ENCODE results near the gene DSCAML1. TPM values are rescaled to one million over a fixed set of nuclear protein-coding genes. Genes with fewer than 3 reads are reported as not detected.

Gene DSCAML1
- polyA plus RNA-seq, 2 donors = 0.04 TPM

GRCh38 chr11:117837791-117838190, 40.8 kb upstream of the DSCAML1 start:
- H3K4me3 ChIP-seq (ENCODE audit: low read depth in 1 of 2, low read length in 2 of 2) = no peak overlapping the region
- H3K27ac ChIP-seq (ENCODE audit: low read depth in 2 of 2, low read length in 1 of 2) = no peak overlapping the region
- no peaks in the 10 kb centered on the region for H3K27me3 ChIP-seq (ENCODE audit: control insufficient read depth in 1 of 2, insufficient read depth in 2 of 2, low read length in 2 of 2)
- peaks cover 0 to 5% of the 10 kb centered on the region in 2 donors for H3K4me1 ChIP-seq (ENCODE audit: control insufficient read depth in 2 of 2, insufficient read depth in 2 of 2, low read length in 1 of 2)
- no peaks in the 10 kb centered on the region for H3K36me3 ChIP-seq (ENCODE audit: control insufficient read depth in 2 of 2, insufficient read depth in 2 of 2, low read length in 1 of 2)
- no peaks in the 10 kb centered on the region for H3K9me3 ChIP-seq (ENCODE audit: control insufficient read depth in 2 of 2, insufficient read depth in 1 of 2, low read depth in 1 of 2, low read length in 1 of 2)
- WGBS, 2 donors = 70 to 72% methylated on average over 8 of the region's 8 CpGs

GRCh38 chr11:117837070-117837776, 40.2 kb upstream of the DSCAML1 start:
- Histone ChIP-seq H3K27ac (ENCODE audit: low read depth in 2 of 2, low read length in 1 of 2) (no peak overlapping the region), H3K4me1 (ENCODE audit: control insufficient read depth in 2 of 2, insufficient read depth in 2 of 2, low read length in 1 of 2) (peaks cover 0 to 5% of the 10 kb centered on the region in 2 donors), H3K36me3 (ENCODE audit: control insufficient read depth in 2 of 2, insufficient read depth in 2 of 2, low read length in 1 of 2) (no peaks in the 10 kb centered on the region), H3K27me3 (ENCODE audit: control insufficient read depth in 1 of 2, insufficient read depth in 2 of 2, low read length in 2 of 2) (no peaks in the 10 kb centered on the region), H3K4me3 (ENCODE audit: low read depth in 1 of 2, low read length in 2 of 2) (no peak overlapping the region), H3K9me3 (ENCODE audit: control insufficient read depth in 2 of 2, insufficient read depth in 1 of 2, low read depth in 1 of 2, low read length in 1 of 2) (no peaks in the 10 kb centered on the region)
- 67 to 72% methylated on average over 18 of the region's 18 CpGs for WGBS, 2 donors

GRCh38 chr11:117836077-117836960, 39.3 kb upstream of the DSCAML1 start:
- H3K4me1 ChIP-seq (ENCODE audit: control insufficient read depth in 2 of 2, insufficient read depth in 2 of 2, low read length in 1 of 2) = peaks cover 0 to 5% of the 10 kb centered on the region in 2 donors
- WGBS, 2 donors = 85 to 88% methylated on average over 13 to 14 of the region's 14 CpGs
- no peak overlapping the region for H3K27ac ChIP-seq (ENCODE audit: low read depth in 2 of 2, low read length in 1 of 2)
- no peaks in the 10 kb centered on the region for H3K36me3 ChIP-seq (ENCODE audit: control insufficient read depth in 2 of 2, insufficient read depth in 2 of 2, low read length in 1 of 2)
- no peaks in the 10 kb centered on the region for H3K9me3 ChIP-seq (ENCODE audit: control insufficient read depth in 2 of 2, insufficient read depth in 1 of 2, low read depth in 1 of 2, low read length in 1 of 2)
- no peaks in the 10 kb centered on the region for H3K27me3 ChIP-seq (ENCODE audit: control insufficient read depth in 1 of 2, insufficient read depth in 2 of 2, low read length in 2 of 2)
- no peak overlapping the region for H3K4me3 ChIP-seq (ENCODE audit: low read depth in 1 of 2, low read length in 2 of 2)

DNA sequence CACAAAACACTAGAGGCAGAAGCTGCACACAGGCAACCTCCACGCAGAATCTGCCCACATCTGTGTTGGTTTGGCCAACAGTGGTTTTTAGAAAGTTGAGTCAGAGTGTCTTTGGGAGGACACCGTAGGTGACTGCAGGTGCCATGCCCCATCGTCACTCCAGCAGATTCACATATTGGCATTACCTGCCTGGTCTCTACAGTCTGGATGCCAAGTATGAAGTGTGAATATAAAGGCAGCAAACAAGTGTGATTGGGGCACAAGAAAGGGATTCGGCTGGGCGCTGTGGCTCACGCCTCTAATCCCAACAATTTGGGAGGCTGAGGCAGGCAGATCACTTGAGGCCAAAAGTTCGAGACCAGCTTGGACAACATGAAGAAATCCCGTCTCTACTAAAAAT, 38.6 kb upstream of the DSCAML1 start:
- Histone ChIP-seq H3K4me1 (ENCODE audit: control insufficient read depth in 2 of 2, insufficient read depth in 2 of 2, low read length in 1 of 2) (peaks cover 0 to 5% of the 10 kb centered on the region in 2 donors), H3K36me3 (ENCODE audit: control insufficient read depth in 2 of 2, insufficient read depth in 2 of 2, low read length in 1 of 2) (no peaks in the 10 kb centered on the region), H3K4me3 (ENCODE audit: low read depth in 1 of 2, low read length in 2 of 2) (no peak overlapping the region), H3K27ac (ENCODE audit: low read depth in 2 of 2, low read length in 1 of 2) (no peak overlapping the region), H3K27me3 (ENCODE audit: control insufficient read depth in 1 of 2, insufficient read depth in 2 of 2, low read length in 2 of 2) (no peaks in the 10 kb centered on the region), H3K9me3 (ENCODE audit: control insufficient read depth in 2 of 2, insufficient read depth in 1 of 2, low read depth in 1 of 2, low read length in 1 of 2) (no peaks in the 10 kb centered on the region)
- WGBS, 2 donors = 94 to 95% methylated on average over 8 of the region's 8 CpGs

- no peaks in the 10 kb centered on the region for H3K36me3 ChIP-seq (ENCODE audit: control insufficient read depth in 2 of 2, insufficient read depth in 2 of 2, low read length in 1 of 2)
- no peak overlapping the region for H3K4me3 ChIP-seq (ENCODE audit: low read depth in 1 of 2, low read length in 2 of 2)
- 90 to 93% methylated on average over 17 of the region's 17 CpGs for WGBS, 2 donors
- H3K27me3 ChIP-seq (ENCODE audit: control insufficient read depth in 1 of 2, insufficient read depth in 2 of 2, low read length in 2 of 2) = no peaks in the 10 kb centered on the region
- peaks cover 0 to 7% of the 10 kb centered on the region in 2 donors for H3K4me1 ChIP-seq (ENCODE audit: control insufficient read depth in 2 of 2, insufficient read depth in 2 of 2, low read length in 1 of 2)
- H3K9me3 ChIP-seq (ENCODE audit: control insufficient read depth in 2 of 2, insufficient read depth in 1 of 2, low read depth in 1 of 2, low read length in 1 of 2) = no peaks in the 10 kb centered on the region
- H3K27ac ChIP-seq (ENCODE audit: low read depth in 2 of 2, low read length in 1 of 2) = no peak overlapping the region
Measured at GRCh38 chr11:117834838-117835443, 37.9 kb upstream of the DSCAML1 start.

DNA sequence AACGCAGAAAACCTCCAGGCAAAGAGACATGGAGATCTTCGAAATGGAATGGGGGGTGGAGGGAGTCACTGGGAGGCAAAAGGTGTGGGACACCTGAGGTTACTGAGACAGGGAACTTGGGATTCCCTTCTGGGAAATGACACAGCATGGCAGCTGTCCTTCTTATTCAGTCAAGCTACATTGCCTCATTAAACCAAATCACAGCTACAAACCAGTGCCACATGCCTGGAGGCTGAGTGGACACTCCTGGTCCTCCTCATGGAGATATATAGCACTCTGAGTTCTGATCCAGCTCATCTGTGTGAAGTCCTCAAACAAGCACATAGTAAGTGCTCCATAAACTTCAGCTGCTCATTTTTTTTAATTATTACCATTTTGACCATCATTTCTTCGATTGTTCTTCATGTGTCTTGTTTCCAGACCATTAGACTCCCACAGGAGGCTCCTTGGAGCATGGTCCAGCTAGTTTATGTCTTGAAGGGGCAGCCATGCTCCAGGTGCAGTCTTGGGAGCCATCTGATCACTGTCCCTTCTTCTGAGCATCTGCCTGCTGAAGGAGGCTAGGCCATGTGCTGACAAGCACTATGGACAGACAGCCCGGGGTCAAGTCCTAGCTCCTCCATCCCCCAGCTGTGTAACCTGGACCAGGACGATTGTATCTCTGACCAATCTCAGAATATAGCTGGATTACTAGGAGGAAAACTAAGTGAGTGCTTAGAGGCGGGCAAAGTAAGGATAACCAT, 37.2 kb upstream of the DSCAML1 start:
- peaks cover 0 to 8% of the 10 kb centered on the region in 2 donors for H3K4me1 ChIP-seq (ENCODE audit: control insufficient read depth in 2 of 2, insufficient read depth in 2 of 2, low read length in 1 of 2)
- 85 to 89% methylated on average over 6 of the region's 6 CpGs for WGBS, 2 donors

DNA sequence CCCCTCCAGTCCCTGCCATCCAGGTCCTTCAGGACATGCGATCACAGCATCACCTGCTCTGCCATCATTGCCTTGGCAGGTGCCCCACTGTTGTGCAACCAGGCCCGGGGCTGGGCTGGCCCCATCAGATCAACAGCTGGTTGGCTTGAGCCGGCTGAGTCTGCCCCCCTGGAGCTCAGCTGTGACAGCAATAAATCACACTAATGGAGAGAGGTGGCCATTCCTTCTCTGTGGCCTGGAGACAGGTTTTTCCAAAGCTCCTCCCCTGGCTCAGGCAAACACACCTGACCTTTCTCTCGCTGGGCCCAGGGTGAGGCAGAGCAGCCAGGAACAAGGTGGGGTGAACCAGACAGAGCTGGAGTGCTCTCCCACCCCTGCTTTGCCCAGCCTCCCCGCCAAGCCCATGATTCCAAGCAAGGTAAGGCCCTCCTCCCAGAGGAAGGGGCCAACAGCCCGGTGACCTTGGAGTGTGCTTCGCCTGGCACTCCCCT, 36.4 kb upstream of the DSCAML1 start:
- Histone ChIP-seq H3K9me3 (ENCODE audit: control insufficient read depth in 2 of 2, insufficient read depth in 1 of 2, low read depth in 1 of 2, low read length in 1 of 2) (no peaks in the 10 kb centered on the region), H3K4me1 (ENCODE audit: control insufficient read depth in 2 of 2, insufficient read depth in 2 of 2, low read length in 1 of 2) (peaks cover 0 to 13% of the 10 kb centered on the region in 2 donors), H3K27ac (ENCODE audit: low read depth in 2 of 2, low read length in 1 of 2) (no peak overlapping the region), H3K27me3 (ENCODE audit: control insufficient read depth in 1 of 2, insufficient read depth in 2 of 2, low read length in 2 of 2) (no peaks in the 10 kb centered on the region), H3K36me3 (ENCODE audit: control insufficient read depth in 2 of 2, insufficient read depth in 2 of 2, low read length in 1 of 2) (no peaks in the 10 kb centered on the region), H3K4me3 (ENCODE audit: low read depth in 1 of 2, low read length in 2 of 2) (no peak overlapping the region)
- WGBS, 2 donors = 46 to 50% methylated on average over 7 of the region's 7 CpGs

More for the DNA sequence above, 37.2 kb upstream of the DSCAML1 start:
- no peaks in the 10 kb centered on the region for H3K9me3 ChIP-seq (ENCODE audit: control insufficient read depth in 2 of 2, insufficient read depth in 1 of 2, low read depth in 1 of 2, low read length in 1 of 2)
- H3K36me3 ChIP-seq (ENCODE audit: control insufficient read depth in 2 of 2, insufficient read depth in 2 of 2, low read length in 1 of 2) = no peaks in the 10 kb centered on the region
- H3K27me3 ChIP-seq (ENCODE audit: control insufficient read depth in 1 of 2, insufficient read depth in 2 of 2, low read length in 2 of 2) = no peaks in the 10 kb centered on the region
- no peak overlapping the region for H3K4me3 ChIP-seq (ENCODE audit: low read depth in 1 of 2, low read length in 2 of 2)
- H3K27ac ChIP-seq (ENCODE audit: low read depth in 2 of 2, low read length in 1 of 2) = no peak overlapping the region

DNA sequence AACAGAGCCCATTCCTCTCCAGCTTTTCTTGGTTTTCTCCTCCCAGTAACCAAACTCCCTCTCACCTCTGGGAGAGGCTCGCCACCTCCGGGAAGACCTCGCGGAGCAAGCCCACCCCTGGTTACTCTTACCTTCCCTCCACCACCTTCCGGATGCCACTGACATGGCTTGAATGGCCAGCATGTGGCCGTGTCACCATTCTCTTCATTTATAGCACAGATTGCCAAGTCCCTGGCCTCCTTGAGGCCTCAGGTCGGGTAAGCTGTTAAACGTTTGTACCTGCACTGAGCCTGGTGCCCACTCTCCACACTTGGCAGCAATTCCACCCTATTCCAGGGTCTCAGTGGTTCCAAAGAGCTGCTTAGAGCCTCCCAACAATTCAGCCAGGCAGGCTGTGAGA, 35.5 kb upstream of the DSCAML1 start:
- Histone ChIP-seq H3K4me3 (ENCODE audit: low read depth in 1 of 2, low read length in 2 of 2) (no peak overlapping the region), H3K4me1 (ENCODE audit: control insufficient read depth in 2 of 2, insufficient read depth in 2 of 2, low read length in 1 of 2) (peaks cover 0 to 13% of the 10 kb centered on the region in 2 donors), H3K27me3 (ENCODE audit: control insufficient read depth in 1 of 2, insufficient read depth in 2 of 2, low read length in 2 of 2) (no peaks in the 10 kb centered on the region), H3K9me3 (ENCODE audit: control insufficient read depth in 2 of 2, insufficient read depth in 1 of 2, low read depth in 1 of 2, low read length in 1 of 2) (no peaks in the 10 kb centered on the region), H3K27ac (ENCODE audit: low read depth in 2 of 2, low read length in 1 of 2) (no peak overlapping the region), H3K36me3 (ENCODE audit: control insufficient read depth in 2 of 2, insufficient read depth in 2 of 2, low read length in 1 of 2) (no peaks in the 10 kb centered on the region)
- 93 to 94% methylated on average over 8 of the region's 8 CpGs for WGBS, 2 donors

Measured in esophagus (tissue), 2 donors.